ENCODE data around the gene BTN3A1. TPM values are rescaled to one million over a fixed set of nuclear protein-coding genes. Genes with fewer than 3 reads are reported as not detected.
A peak's percentile ranks its signal among the peaks of the same experiment; 100 is the strongest.
"Not testable (repeated sequence)": the region's sequence is repeated elsewhere in the genome, so short reads cannot be mapped to it uniquely, and the experiment has no call there.

BTN3A1 gene
- polyA plus RNA-seq, 3 donors, result 20.2 to 32.0 (median 28.3) TPM

GRCh38 chr6:26457806-26458688 lies 56.0 kb downstream of the BTN3A1 start, which contains the start of gene BTN2A1:
Gene BTN2A1 (plus strand): TSS chr6:26457955. CDS start chr6:26458637, 682 bp downstream.
- DNase-seq (ENCODE audit: extremely low read depth in 1 of 11, low read depth in 9 of 11, low spot score in 4 of 11), result peak; percentile 79 to 95 (median 87)

DNA sequence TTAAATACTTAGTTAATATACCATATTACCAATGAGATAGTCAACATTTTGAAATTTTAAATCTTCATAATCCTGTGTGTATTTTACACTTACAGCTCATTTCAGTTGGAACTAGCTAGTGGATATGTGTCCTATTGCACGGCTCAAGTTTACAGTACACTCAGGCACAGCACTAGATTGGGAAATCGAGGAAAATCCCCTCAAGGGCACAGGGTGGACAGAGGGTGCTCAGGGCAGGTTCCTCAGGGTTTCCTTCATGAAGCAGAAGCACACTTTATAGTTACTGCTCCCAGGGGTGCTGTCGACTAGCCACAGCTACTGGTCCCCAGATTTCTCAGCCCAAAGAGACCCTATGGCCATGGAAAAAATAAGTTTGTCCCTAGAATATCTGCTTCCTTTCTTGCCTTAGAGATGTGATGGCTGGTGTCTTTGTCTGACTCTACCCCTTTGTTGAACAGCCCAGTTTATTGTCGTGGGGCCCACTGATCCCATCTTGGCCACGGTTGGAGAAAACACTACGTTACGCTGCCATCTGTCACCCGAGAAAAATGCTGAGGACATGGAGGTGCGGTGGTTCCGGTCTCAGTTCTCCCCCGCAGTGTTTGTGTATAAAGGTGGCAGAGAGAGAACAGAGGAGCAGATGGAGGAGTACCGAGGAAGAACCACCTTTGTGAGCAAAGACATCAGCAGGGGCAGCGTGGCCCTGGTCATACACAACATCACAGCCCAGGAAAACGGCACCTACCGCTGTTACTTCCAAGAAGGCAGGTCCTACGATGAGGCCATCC lies 57.1 kb downstream of the BTN3A1 start:
- no peak for DNase-seq (ENCODE audit: extremely low read depth in 1 of 11, low read depth in 9 of 11, low spot score in 4 of 11)

DNA sequence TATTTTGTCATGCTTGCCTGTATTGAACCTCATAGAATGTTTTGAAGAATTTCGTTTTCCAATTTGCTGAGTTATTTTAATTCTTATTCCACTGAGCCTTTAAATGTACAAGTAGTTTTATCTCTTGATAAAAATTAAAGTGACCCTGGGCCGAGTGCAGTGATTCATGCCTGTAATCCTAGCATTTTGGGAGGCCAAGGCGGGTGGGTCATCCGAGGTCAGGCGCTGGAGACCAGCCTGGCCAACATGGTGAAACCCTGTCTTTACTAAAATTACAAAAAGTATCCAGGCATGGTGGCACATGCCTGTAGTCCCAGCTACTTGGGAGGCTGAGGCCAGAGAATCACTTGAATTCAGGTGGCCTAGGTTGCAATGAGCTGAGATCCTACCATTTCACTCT lies 59.3 kb downstream of the BTN3A1 start:
- not testable (repeated sequence) for DNase-seq (ENCODE audit: extremely low read depth in 1 of 11, low read depth in 9 of 11, low spot score in 4 of 11)

DNA sequence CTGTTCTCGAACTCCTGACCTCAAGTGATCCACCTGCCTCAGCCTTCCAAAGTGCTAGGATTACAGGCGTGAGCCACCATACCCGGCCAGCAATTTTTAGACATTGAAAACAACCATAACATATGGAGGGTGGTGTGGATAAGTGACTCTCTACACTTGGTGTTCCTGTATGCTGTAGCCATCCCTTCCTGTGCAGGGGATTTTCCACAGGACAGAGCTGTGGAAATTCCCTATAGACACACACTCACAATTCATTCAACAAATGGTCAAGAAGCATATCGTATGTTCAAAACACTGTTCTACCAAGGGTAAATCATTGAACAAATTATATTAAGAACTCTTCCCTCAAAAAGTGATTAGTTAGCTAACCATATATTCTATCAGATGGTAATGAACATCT lies 61.9 kb downstream of the BTN3A1 start:
- no peak for DNase-seq (ENCODE audit: extremely low read depth in 1 of 11, low read depth in 9 of 11, low spot score in 4 of 11)

- no peak for DNase-seq (ENCODE audit: extremely low read depth in 1 of 11, low read depth in 9 of 11, low spot score in 4 of 11)
These were observed 62.5 kb downstream of the BTN3A1 start for GRCh38 chr6:26464416-26465131.

Other genes starting within 250 kb of the BTN3A1 start
- gene BTN3A2, start 37.1 kb upstream of the BTN3A1 start, polyA plus RNA-seq (ENCODE audit: insufficient read length in 3 of 3), result 10 to 100 TPM in 2 of 3 donors, 1 to 10 TPM in 1; 8.8 to 21.1 (median 12.8) TPM
- gene BTN2A2, start 19.2 kb upstream of the BTN3A1 start, polyA plus RNA-seq (ENCODE audit: insufficient read length in 3 of 3), result 10 to 100 TPM; 12.5 to 16.6 (median 14.0) TPM
- 10 to 100 TPM; 13.8 to 25.5 (median 15.0) TPM for gene BTN3A3, start 38.2 kb downstream of the BTN3A1 start, polyA plus RNA-seq (ENCODE audit: insufficient read length in 3 of 3)
- gene BTN2A1, start 55.7 kb downstream of the BTN3A1 start, polyA plus RNA-seq (ENCODE audit: insufficient read length in 3 of 3), result 10 to 100 TPM; 27.5 to 35.5 (median 30.5) TPM
- gene BTN1A1, start 98.0 kb downstream of the BTN3A1 start, polyA plus RNA-seq (ENCODE audit: insufficient read length in 3 of 3), result under 1 TPM; 0.14 to 0.23 (median 0.17) TPM
- 10 to 100 TPM; 87.1 to 92.7 (median 90.6) TPM for gene HMGN4, start 136.1 kb downstream of the BTN3A1 start, polyA plus RNA-seq (ENCODE audit: insufficient read length in 3 of 3)
- gene ABT1, start 194.7 kb downstream of the BTN3A1 start, polyA plus RNA-seq (ENCODE audit: insufficient read length in 3 of 3), result 10 to 100 TPM; 13.6 to 17.3 (median 14.8) TPM

Measured in renal cortex interstitium (tissue), 11 donors.